NCI-H1694 (cell line): ENCODE data around the gene GPD1.
"Not testable (repeated sequence)": the region's sequence is repeated elsewhere in the genome, so short reads cannot be mapped to it uniquely, and the experiment has no call there.

Experiments used
- DNase-seq: peaks from one replicate; lab custom pipeline; 2025; lab: John Stamatoyannopoulos, UW

GPD1 gene

DNA sequence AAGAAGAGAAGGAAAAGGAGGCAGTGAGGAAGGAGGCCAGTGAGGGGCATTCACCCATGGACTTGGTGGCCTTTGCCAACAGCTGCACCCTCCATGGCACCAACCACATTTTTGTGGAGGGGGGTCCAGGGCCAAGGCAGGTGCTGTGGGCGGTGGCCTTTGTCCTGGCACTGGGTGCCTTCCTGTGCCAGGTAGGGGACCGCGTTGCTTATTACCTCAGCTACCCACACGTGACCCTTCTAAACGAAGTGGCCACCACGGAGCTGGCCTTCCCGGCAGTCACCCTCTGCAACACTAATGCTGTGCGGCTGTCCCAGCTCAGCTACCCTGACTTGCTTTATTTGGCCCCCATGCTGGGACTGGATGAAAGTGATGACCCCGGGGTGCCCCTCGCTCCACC is 30.1 kb upstream of the GPD1 start:
- DNase-seq = no peak

- DNase-seq = peak; percentile 46
These were observed 28.6 kb upstream of the GPD1 start for GRCh38 chr12:50074936-50075807.

DNA sequence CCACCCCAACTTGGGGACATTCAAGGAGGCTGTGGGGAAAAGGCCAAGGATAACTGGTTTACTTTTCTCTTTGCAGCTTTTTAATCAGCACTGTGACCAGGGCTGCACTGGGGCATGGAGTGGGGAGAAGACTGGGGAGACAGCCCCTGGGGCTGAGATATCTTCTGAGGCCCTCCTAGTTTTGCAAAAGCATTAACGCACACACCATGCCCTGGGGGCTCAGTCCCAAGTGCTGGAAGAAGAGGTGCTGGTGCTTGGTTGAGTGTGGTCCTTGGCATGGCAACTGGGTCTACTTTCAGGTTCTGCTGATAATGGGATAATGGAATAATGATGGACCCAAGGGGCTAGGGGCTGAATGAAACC is 28.0 kb upstream of the GPD1 start:
- DNase-seq = no peak

DNA sequence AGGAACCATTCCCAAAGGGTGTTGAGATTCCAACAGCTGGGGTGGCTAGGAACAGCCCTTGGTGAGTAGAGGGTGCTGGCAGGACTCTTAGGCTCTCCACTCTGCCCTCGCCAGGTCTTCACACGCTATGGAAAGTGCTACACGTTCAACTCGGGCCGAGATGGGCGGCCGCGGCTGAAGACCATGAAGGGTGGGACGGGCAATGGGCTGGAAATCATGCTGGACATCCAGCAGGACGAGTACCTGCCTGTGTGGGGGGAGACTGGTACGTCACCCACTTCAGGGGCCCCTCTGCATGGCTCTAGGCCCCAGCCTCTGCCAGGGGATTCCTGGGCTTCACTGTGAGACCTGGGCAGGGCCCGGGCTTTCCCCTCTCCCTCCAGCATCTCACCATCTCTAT is 26.7 kb upstream of the GPD1 start:
- DNase-seq = no peak

GRCh38 chr12:50078281-50078680 is 25.5 kb upstream of the GPD1 start:
- no peak for DNase-seq

DNA sequence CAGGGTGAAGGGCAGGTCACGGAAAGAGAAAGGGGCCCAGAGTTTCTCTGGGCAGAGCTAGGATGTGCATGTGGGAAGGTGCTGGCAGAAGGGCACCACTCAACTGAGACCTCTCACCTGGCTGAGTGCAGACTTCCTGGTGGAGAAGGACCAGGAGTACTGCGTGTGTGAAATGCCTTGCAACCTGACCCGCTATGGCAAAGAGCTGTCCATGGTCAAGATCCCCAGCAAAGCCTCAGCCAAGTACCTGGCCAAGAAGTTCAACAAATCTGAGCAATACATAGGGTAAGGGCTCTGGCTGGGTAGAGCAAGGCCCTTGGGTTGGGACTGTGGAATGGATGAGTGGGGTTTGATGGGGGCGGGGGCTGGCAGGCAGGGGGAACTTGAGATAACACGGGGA is 24.0 kb upstream of the GPD1 start:
- DNase-seq = no peak

DNA sequence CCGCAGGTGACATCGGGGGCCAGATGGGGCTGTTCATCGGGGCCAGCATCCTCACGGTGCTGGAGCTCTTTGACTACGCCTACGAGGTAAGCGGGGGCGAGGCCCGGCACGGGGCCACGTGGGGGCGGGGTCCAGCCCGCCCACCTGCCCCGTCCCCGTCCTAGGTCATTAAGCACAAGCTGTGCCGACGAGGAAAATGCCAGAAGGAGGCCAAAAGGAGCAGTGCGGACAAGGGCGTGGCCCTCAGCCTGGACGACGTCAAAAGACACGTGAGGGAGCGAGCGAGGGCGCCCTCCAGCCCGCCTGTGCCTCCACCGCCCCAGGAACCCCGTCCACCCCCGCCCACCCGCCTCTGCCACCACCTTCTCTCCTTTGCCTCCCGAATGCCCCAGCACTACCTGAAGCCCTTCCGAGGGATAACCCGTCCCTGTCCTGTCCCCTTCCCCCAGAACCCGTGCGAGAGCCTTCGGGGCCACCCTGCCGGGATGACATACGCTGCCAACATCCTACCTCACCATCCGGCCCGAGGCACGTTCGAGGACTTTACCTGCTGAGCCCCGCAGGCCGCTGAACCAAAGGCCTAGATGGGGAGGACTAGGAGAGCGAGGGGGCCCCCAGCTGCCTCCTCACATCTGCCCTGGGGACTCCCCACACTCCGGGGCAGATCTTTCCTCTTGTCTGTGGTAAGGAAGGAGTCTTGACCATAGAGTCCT is 22.6 kb upstream of the GPD1 start:
- DNase-seq = no peak

DNA sequence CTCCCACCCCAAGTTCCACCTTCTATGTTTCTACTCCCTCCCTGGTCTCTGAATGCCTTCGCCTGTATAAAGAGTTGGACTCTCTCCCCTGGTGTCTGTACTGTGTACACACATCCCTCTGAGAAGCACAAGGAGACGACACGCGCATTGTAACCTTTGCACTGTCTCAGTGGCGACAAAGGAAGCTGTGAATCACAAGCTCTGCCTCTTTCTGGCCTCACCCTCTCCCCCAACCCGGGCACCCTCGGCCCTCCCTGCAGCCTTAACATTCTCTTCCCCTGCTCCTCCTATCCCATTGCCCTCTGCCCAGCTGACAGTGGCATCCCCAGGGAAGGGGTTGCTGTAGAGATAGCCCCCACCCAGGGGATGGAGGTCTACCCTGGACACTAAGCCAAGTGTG is 21.2 kb upstream of the GPD1 start:
- DNase-seq = no peak

- DNase-seq = no peak
These were observed 20.5 kb upstream of the GPD1 start for GRCh38 chr12:50083301-50083700.

GRCh38 chr12:50084409-50084774 is 19.4 kb upstream of the GPD1 start:
- not testable (repeated sequence) for DNase-seq

DNA sequence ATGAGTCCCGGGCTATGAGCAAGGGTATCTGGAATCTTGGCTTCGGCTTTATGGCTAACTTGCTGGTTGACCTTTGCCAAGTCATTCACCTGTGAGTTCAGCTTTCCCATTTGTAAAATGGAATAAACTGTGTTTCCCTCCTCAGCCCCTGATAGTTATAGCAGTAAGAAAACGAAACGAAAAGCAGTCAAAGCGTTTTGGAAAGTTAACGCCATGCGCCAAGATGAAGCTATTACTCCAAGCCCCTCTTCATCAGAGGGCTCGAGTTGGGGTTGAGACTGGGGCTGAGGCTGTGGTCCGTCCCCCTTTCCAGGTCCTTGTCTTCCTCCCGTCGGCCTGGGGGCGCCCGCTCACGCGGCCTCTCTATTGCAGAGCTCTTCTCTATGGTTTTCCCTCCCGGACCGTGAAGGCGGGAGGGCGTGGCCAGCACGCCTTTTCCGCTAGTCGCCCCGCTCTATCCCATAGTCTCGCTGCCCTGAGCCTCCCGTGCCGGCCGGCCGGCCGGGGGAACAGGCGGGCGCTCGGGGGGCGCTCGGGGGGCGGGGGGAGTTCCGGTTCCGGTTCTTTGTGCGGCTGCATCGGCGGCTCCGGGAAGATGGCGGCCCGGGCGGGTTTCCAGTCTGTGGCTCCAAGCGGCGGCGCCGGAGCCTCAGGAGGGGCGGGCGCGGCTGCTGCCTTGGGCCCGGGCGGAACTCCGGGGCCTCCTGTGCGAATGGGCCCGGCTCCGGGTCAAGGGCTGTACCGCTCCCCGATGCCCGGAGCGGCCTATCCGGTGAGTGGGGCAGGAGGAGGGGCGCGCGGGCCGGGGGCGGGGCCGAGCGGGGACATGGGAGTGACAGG is 18.8 kb upstream of the GPD1 start, which contains the start of gene SMARCD1:
SMARCD1 (plus strand) TSS at position 568 of the 840 bp plus-strand sequence; CDS start at position 596, 28 bp downstream.
- peak; percentile 87 for DNase-seq

DNA sequence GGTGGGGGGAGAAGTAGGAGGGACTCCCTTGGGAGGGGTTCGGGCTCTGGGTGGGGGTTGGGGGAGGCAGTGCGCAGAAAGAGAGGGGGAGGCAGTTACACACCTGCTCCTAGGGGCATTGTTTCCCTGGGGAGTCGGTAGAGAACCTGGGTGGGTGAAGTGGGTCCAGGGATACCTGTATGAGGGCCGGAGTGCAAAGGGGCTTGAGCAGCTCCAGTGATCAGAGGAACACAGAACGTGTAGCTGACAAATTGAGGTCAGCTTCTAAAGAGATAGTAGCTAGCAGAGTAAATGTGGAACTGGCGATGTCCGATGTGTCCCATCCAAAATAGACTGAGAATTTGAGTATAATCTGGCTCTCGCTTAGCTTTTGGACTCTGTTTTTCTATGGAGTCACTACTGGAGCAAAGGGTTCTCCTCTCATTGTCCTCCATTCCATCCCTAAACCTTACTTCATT is 18.2 kb upstream of the GPD1 start:
- peak; percentile 34 for DNase-seq

GRCh38 chr12:50086148-50086547 is 17.7 kb upstream of the GPD1 start:
- DNase-seq = no peak

GRCh38 chr12:50087151-50087550 is 16.7 kb upstream of the GPD1 start:
- no peak for DNase-seq

DNA sequence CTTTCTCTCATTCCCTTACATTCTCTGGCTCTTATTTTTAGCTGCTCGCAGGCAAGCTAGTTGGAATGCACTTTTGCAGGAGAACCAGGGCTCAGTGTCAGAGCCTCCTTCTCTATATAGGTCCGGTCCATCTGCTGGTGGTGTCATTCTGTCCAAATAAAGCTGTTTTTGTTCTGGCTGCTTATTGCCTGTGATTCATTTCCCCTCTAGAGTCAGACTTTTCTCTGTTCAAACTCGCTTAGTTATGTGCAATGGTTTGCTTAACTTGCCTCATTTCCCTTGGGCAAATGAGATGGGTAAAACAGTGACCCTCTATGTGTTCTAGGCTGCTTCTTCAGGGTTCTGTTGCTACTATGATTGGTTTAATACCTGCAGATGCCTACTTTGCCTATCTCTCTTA is 15.8 kb upstream of the GPD1 start:
- no peak for DNase-seq

- peak; percentile 38 for DNase-seq
These were observed 15.1 kb upstream of the GPD1 start for GRCh38 chr12:50088577-50089335.

DNA sequence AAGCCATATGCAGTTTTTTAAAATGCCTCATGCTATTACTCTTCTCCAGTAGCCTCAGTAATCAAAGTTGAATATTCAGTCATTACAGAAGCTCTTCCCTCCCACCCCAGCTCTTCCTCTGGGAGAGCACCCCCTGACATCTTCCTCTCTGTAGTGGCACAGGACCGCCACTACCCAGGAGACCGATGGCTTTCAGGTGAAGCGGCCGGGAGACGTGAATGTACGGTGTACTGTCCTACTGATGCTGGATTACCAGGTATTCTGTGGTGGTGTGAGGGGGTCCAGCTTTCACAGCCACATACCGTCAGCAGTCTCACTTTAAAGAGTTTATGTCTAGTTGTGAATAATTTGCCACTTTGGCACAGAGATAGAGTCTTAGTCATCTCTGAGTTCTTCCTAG is 14.1 kb upstream of the GPD1 start:
- no peak for DNase-seq

DNA sequence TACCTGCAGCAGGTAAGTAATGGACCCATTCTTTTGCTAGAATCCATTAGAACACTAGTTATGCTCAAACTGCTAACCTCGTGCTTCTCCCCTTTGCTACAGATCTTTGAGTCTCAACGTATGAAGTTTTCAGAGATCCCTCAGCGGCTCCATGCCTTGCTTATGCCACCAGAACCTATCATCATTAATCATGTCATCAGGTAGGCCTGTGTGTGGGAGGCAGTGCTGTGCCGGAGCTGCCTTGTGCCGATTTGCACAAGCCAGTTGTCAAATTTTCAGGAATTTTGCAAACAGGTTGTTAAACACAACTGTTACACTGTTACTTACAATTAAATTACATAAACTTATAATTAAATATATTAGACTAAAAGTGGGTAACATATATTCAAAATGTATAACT is 13.4 kb upstream of the GPD1 start:
- no peak for DNase-seq

DNA sequence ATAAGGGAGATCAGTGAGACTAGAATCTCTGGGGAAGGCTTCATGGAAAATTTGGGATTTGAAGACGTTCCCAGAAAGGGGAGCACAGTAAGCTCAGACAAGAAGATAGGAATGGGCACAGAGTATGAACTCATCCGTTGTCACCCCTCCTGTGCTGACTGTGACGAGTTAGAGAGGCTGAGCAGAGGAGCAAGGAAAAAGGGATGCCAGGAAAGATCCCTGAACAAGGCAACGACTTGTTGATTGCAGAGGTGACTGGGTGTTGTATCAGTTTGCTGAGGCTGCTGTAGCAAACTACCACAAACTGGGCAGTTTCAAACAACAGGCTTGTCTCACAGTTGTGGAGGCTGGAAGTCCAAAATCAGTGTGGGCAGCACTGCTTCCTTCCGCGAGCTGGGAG is 5.9 kb upstream of the GPD1 start:
- DNase-seq = no peak

GRCh38 chr12:50099302-50100008 is 4.4 kb upstream of the GPD1 start:
- DNase-seq = no peak

- DNase-seq = no peak
These were observed 3.2 kb upstream of the GPD1 start for GRCh38 chr12:50100561-50100960.
